HG03460 (cell line): Measurements from ENCODE around the gene ARL8B.
A peak's percentile ranks its signal among the peaks of the same experiment; 100 is the strongest.

ENCODE experiments used
- ATAC-seq: cut with Tn5 transposase; IDR thresholded peaks from one replicate; pipeline ENCODE4 v1.9.1; 2021; ENCODE audit not compliant: unreplicated experiment

The ARL8B gene

DNA sequence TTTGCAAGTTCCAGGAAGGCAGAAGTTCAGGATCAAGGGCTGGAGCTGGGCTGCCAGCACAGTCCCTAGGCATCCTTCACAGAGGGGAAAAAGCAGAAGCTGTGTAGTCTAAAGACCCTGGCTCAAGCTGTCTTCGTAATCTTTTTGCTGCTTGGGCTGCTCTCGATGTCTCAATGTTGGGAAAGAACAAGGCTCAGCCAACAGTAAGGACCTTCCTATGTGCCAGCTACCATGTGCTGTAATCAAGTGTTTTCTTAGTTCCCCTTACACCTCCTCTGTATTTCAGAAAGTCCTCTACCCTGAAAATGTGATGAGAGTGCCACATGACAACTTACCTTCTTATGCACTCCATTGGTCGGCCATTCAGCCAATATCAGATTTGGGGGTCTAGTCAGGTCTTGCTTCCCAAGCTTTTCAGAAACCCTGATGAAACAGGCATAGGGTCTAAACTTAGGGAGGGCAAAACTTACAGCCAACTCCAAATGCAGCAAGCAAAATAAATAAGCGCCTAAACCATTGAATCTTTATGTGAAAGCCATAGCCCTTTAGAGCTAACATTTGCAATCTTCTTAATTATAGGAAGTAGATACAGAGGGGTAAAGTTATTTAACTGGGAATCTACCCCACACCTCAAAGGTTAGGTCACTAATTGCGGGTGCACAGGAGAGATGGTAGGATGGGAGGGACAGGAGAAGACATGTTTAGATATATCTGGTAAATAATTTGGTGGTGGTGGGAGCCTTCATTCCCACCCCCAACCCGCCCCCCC is 64.2 kb downstream of the ARL8B start:
- no peak for ATAC-seq

DNA sequence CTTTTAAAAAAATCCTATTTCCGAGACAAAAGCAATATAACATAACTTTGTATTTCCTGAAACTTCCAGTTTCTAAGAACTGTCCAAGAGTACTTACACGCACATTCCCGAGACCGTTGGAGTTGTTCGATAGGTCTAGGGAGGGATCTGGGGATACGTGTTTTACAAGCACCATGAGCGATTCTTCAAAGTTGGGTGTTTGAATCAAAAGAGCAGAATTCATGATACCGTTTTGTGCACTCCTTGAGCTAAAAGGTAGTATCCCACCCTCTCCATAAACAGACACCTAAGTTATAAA is 64.7 kb downstream of the ARL8B start:
- no peak for ATAC-seq

DNA sequence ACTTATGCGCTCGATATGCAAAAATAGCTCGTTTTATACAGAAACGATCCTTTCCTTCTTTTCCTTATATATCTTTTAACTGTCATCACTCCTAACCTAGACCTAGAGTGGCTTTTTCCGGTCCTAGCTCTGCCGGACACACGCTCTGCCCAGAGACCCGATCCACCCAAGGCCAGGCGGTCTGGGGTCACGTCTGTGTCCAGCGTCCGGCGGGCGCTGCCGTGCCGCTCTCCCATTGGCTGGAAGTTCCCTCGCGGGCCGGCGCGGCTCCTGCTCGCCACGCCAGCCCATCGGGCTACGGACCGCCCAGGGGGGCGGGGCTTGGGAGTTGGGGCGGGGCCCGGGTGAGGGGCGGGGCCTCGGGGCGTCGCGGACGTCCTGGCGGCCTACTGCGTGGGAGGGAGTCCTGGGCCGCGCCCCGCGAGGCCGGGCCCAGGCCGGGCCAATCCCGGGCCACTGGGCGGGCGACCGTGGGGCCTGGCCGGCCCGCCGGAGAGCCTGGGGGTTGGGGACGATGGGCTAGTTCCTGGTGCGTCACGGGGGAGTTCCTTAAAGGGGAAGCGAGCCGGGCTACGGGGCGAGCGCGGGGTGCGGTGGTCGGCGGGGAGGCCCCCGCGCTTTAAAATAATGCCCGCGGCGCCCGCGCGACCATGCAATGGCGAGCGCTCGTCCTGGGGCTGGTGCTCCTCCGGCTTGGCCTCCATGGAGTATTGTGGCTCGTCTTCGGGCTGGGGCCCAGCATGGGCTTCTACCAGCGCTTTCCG is 65.2 kb downstream of the ARL8B start, which contains the start of gene EDEM1:
TSS of gene EDEM1 (plus strand) at position 552 of the 764 bp plus-strand sequence. CDS start at position 651, 99 bp downstream.
- peak; percentile 79 for ATAC-seq

DNA sequence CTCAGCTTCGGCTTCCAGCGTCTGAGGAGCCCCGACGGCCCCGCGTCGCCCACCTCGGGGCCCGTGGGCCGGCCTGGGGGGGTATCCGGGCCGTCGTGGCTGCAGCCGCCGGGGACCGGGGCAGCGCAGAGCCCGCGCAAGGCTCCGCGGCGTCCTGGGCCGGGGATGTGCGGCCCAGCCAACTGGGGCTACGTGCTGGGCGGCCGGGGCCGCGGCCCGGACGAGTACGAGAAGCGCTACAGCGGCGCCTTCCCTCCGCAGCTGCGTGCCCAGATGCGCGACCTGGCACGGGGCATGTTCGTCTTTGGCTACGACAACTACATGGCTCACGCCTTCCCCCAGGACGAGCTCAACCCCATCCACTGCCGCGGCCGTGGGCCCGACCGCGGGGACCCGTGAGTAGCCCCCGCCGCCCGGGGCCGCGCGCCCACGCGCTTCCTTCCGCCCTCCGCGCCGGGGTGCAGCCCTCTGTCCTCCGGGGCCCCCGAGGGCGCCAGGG is 65.9 kb downstream of the ARL8B start:
- peak; percentile 16 for ATAC-seq

DNA sequence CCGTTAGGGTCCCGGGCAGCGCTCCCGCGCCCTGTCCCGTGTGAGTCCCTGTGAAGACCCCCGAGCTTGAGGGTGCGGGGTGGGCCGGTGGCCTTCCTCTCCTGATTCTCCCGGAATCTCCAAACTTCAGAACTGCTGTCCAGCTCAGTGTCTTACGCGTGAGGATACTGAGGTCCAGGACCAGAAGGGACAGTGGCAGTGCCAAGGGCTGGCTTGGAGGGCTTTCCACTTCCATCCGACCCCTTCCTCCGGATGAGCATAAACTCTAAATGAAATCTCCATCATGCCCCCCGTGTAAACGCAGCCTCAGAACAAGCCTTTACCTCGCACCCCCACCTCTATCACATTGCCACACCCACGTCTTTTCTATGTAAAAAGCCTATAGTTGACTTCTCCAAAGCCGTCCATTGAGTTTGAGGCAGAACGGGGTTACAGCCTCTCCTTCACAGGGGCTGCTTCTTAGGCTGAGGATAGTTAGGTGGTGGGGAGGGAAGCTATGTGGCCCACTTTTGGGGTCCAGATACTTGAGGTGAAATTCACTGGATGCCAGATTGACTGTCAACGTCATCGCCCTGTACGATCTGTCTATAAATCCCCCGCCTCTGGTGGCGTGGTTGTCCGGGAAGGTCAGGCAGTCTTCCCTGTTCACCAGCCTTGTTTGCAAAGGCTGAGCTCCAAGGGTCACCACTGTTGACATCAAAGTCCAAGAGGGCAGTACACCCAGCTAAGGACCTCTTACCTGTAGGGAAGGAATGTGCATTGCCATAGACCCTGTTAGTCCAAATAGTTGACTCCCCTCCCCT is 66.5 kb downstream of the ARL8B start:
- ATAC-seq = no peak

DNA sequence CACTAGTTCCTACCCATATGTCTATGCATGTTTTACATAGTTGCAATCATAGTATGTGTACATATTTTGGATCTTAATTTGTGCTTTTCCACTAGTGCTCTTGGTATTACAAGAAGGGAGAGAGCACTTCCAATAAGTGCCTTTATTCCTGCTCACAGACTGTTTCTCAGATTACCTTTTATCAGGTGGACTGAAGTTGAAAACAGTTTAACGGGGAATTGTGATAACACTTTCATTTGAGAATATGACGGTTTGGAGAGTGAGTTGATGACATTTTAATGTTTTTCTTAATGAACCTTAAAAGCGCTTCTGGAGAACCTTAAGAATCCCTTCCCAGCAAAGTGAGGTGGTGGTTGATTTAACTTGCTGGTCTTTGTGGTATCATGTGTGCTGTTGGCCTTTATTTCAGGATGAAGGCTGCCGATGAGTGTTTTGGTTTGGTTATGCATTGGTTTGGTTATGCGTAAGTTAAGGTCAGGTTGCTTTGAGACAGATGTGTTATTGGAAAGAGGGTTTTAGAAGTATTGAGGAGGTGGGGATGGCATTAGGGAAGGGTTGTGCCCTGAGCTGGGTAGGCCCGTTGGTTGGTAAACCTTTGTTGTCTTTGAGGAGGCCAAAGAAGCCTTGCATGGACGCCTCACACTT is 68.2 kb downstream of the ARL8B start:
- no peak for ATAC-seq

DNA sequence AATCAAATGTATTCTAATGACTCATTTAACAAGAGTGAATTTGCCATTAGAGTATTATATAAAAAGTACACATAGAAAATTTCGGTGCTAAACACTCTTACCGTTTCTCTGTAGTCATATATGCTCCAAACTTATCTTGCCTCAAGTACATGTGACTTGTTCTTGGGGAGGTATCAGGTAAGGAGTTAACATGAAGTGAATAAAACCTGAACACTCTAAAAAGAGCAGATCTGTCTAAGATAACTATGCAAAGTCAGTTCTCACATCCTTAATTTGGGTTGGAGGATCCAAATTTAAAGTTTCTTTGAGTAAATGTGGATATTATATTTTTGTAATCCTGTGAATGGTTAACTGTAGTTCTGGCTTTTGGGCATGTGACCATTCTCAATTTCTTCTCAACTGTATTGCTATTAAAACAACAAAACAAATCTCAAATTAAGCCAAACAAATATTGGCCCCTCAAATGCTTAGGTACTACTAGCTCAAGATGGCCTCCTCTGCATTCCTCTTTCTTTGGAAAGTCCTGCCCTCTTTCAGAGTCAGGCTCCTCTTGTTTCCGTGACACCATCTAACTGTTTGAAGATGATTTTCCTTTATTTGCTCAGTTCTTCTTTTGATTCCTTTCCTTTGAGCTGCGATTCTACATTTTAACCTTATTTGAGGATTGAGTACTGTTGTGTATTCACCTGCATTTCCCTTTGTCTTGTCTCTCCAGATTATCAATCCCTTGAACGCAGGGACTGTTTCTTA is 69.6 kb downstream of the ARL8B start:
- no peak for ATAC-seq

DNA sequence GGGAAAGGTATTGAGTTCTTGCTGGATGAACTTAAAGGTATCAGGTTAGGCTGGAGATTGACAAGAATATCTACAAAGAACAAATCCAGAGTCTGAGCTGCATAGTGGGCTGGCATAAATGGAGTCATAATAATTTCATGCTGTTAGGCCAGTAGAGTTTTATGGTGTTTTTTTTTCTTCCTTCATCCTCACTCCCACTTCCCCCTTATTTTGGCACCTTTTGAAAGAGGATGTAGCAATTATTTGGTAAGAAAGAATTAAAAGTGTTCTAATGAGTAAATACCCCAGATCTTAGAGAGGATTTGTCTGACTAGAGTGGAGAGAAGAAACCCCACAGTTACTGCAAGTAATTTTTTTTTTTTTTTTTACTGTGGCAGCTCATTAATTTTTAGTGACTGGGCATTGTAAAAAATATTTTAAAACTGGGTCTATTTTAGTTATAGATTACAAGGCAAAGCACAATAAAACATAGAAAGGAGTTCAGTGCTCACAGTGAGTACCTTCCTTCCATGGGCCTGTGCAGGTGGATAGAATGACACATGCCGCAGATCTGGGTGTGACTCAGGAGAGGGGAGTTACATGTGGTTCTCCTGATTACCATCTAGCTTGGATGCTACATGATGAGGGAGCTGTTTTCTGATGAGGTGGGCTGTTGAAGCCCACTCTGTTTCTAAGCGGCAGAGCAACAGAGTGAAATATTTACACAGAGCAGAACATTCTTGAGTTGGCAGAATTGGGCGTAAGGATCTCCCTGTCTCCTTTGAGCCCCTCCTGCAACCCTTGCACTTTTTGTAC is 70.7 kb downstream of the ARL8B start:
- ATAC-seq = no peak

DNA sequence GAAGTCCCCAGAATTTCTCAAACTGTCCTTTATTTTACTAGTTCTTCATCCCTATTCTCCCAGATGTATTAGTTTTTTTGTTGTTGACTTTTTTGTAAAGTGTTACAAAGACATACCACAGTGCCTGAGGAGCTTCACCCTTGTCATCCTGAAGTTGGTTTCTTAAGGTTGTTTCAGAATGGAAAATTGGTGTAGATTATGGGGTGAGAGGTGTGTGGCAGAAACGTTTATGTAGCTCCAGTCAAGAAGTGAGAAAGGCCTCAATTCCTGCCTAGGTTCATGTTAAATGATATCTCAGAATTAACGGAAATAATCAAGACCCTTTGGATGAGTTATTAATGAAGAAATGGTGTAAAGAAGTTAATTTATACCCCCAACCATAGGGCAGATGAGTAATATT is 72.2 kb downstream of the ARL8B start:
- no peak for ATAC-seq

DNA sequence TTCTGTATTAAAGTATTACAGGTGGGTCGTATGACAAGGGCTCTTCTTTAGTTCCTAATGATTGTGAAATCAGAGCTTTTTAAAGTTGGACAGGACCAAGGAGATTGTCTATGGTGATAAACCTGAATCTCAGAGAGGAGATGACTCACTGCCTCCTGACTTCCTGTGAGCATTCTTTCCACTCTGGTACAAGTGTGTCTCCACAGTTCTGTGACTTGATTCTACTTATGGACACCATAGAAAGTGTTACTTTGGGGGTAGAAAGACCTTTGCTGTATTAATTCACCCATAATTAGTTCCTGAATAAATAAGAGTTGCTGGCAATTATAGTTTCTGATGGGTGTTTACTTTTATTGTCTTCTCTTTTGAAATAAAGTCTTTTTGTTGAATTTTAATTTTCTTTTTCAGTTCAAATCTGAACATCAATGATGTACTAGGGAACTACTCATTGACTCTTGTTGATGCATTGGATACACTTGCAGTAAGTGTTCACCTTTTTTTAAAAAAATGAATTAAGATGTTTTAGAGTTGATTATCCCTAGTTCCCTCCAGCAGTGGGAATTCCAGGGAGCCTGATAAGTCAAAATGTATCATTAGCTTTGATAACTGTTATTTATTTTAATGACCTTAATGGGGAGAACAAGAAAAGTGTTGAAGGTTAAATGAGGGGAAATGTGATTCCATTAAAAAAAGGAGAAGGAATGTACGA is 72.9 kb downstream of the ARL8B start:
- peak; percentile 40 for ATAC-seq

DNA sequence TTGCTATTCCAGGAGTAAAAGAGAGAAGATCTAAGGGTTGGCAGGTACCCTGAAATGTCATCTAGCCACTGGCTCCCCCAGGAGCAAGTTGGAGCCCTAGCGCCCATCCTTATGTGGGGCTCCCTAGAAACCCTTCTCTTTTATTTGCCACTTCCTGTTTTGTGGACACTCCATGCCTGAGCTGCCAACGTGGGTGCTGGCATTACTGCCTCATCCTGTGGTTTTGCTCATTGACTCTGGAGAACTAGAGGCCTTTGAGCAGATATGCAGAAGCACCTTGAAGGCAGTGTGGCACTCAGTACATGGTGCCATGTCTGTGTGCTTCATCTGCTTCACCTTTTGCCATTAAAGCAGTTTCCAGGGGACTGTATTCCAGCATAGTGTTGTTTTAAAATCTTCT is 73.5 kb downstream of the ARL8B start:
- ATAC-seq = no peak

DNA sequence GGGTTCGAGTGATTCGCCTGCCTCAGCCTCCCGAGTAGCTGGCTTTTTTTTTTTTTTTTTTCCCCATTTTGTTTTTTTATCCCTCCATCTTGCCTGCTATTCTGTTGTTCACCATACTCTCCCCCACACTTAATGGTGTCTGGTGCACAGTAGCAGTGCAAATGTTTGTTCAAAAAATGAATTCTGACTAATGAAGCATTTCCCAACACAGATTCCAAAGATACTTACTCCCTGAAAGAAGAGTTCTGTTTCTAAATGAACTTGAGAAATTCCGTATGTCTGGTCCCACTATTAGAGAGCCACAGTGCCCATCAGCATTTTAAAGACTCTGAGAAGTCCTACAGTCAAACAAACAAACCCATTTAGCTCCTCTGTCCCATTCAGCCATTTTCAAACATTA is 74.9 kb downstream of the ARL8B start:
- ATAC-seq = no peak

DNA sequence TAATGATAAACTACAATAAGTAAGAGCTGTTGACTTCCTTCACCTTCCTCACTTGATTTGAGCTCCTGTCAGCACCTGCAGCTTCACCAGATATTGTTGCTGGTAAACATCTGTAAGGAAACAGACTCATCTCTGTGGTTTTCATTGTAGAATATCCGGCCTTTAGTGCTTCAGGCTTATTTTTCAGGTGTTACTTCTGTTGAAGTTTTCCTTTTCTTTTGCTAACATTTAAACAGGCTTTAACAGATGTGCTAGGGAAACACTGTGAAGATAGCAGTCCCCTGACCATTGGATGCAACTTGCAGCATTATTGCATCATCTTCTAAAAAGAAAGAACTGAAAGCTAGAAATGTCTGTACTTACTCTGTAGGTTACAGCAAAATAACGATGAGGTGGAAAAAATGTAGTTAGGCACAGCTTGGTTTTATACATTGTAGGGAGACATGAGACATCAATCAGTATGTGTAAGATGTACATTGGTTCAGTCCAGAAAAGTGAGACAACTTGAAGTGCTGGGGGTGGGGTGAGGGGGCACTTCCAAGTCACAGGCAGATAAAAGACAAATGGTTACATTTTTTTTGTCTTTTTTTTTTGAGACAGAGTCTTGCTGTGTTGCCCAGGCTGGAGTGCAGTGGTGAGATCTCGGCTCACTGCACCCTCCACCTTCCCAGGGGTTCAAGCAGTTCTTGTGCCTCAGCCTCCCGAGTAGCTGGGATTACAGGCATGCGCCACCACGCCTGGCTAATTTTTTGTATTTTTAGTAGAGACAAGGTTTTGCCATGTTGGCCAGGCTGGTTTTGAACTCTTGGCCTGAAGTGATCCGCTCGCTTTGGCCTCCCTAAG is 75.6 kb downstream of the ARL8B start:
- ATAC-seq = peak; percentile 78

DNA sequence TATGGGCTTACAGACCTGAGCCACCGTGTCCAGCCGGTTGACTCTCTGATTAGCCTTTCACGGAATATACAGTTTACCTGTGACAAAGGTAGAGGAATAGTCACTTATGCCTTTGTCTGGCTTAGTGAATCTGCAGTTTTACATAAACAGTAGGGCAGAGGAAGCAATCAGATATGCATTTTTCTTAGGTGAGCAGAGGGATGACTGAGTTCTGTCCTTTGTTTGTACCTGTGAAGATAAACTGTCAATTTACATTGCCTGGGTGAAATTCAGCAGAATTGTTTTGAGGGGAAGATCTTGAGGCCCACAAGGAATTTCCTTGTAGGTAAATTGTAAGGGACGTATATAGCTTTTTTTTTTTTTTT is 76.2 kb downstream of the ARL8B start:
- ATAC-seq = no peak

DNA sequence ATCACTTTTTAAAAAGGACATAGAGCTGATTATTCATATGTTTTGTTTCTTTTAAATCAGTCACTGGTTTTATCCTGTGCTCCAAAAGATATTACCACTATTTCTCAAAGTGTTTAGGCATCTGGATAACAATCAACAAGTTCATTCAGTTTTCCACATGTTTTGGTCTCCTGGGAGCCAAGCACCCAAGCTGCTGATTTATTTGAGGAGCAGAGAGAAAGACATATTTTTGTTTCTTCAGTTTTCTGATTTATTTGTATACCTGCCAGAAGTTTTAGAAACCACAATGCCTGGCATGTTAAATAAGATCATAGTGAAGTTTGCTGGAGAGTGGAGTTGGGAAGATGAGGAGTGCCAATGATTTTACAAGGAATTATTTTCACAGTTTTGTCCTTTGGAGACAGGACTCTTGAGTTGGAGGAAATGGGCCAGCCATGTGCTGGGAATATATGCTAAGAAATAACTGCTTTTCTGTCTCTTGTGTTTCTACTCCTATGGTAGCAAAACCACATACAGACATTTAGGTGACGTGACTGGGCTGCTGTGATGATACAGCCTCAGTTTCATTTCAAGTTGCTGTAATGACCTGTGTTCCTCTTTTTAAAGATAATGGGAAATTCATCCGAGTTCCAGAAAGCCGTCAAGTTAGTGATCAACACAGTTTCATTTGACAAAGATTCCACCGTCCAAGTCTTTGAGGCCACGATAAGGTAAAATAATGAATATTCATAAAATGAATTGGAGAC is 77.1 kb downstream of the ARL8B start:
- peak; percentile 31 for ATAC-seq

DNA sequence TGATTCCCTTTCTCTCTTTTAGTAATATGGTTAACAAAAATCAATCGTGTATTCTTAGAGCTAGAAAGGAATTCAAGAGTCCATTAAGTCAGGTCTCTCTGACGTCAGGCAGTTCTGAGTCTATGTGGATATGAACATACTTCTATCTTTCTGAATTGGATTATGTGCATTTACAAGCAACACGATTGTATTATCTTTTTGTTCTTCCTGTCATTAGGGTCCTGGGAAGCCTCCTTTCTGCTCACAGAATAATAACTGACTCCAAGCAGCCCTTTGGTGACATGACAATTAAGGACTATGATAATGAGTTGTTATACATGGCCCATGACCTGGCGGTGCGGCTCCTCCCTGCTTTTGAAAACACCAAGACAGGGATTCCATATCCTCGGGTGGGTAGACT is 79.4 kb downstream of the ARL8B start:
- ATAC-seq = no peak

DNA sequence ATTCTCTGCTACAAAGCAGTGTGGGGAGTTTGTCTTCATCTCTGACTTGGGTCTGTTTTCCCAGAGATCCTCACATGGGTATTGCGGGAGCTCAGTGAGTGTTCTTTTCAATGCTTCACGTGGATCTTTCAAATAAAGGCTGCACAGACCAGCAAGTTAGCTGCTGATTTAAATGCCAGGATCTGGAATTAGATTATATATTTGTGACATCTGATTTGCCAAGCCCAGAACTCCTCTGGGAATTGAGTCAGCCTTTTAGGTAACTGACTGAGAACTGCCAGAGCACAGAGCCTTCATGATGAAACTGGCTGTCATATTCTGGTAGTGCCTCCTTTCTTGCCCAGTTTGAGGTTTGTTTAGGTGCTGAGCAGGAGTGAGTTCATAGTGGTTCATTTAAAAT is 80.1 kb downstream of the ARL8B start:
- ATAC-seq = no peak
